Suprapubic skin (tissue), 4 donors: ENCODE results near the gene CADPS2. TPM values are rescaled to one million over a fixed set of nuclear protein-coding genes. Genes with fewer than 3 reads are reported as not detected.
"Not testable (repeated sequence)": the region's sequence is repeated elsewhere in the genome, so short reads cannot be mapped to it uniquely, and the experiment has no call there.

Experiments
- DNase-seq, 2 donors: peaks; one replicate each; pipeline ENCODE4 v3.0.0-alpha.2; 2019; ENCODE audit warnings: low spot score in 2 of 2
- H3K27ac ChIP-seq: fragments of 200-600 bp; sonication (generic); one replicate; pipeline ENCODE4 v1.5.1; 2019
- H3K27me3 ChIP-seq: fragments of 200-600 bp; sonication (generic); one replicate; pipeline ENCODE4 v1.5.1; 2019
- H3K36me3 ChIP-seq: fragments of 200-600 bp; sonication (generic); one replicate; pipeline ENCODE4 v1.5.1; 2019
- H3K4me1 ChIP-seq: fragments of 200-600 bp; sonication (generic); one replicate; pipeline ENCODE4 v1.5.1; 2019
- H3K4me3 ChIP-seq: fragments of 200-600 bp; sonication (generic); one replicate; pipeline ENCODE4 v1.5.1; 2019; ENCODE audit warnings: mild to moderate bottlenecking
- H3K9me3 ChIP-seq: fragments of 200-600 bp; sonication (generic); one replicate; pipeline ENCODE4 v1.5.1; 2019
- CTCF ChIP-seq, 2 donors: fragments of 200-600 bp in 1 of 2; fragments of 450-650 bp in 1 of 2; sonication (generic) in 1 of 2; IDR thresholded peaks; one replicate each; pipeline ENCODE4 v1.5.1; 2016 to 2019; ENCODE audit warnings: antibody characterized with exemption in 2 of 2, mild to moderate bottlenecking in 1 of 2, moderate library complexity in 1 of 2
- EP300 ChIP-seq: sonication (generic); formaldehyde crosslinking; IDR thresholded peaks from one replicate; pipeline ENCODE4 v1.6.1; 2017; ENCODE audit warnings: antibody characterized with exemption
- POLR2A ChIP-seq, 2 donors: fragments of 450-650 bp; IDR thresholded peaks; one replicate each; pipeline ENCODE4 v1.6.1; 2017; ENCODE audit warnings: antibody characterized with exemption in 2 of 2, mild to moderate bottlenecking in 2 of 2, moderate library complexity in 2 of 2
- POLR2AphosphoS5 ChIP-seq, 3 donors: sonication (generic); formaldehyde crosslinking; IDR thresholded peaks; one replicate each; pipeline ENCODE4 v1.6.1; 2017; ENCODE audit warnings: antibody characterized with exemption in 3 of 3
- WGBS: methylation state at CpG from one replicate; pipeline ENCODE4 v1.1.5; 2018; 5-methylcytosine and 5-hydroxymethylcytosine counted together
- total RNA-seq, 4 donors: library from RNA; depleted of rRNA; stranded (reverse); fragments of >200 nt; gene quantifications; one replicate each; pipeline ENCODE4 v1.1.0, GENCODE V29; 2016

The CADPS2 gene
- total RNA-seq, 4 donors from 2014 or later = 3.9 to 9.8 (median 8.1) TPM

GRCh38 chr7:122299624-122300210 lies 586.5 kb downstream of the CADPS2 start:
- TF ChIP-seq POLR2AphosphoS5 (IDR thresholded peaks at IDR 0.05) (no peak), POLR2A (IDR thresholded peaks at IDR 0.05) (no peak)
- WGBS = 13% methylated on average over 15 of the region's 32 CpGs
- no peak overlapping the region for H3K4me3 ChIP-seq
- H3K36me3 ChIP-seq = no peaks in the 10 kb centered on the region
- H3K9me3 ChIP-seq = no peaks in the 10 kb centered on the region
- peaks cover 33% of the 10 kb centered on the region for H3K4me1 ChIP-seq
- no peak for DNase-seq
- H3K27ac ChIP-seq = no peak overlapping the region
- H3K27me3 ChIP-seq = peaks cover 91% of the 10 kb centered on the region

GRCh38 chr7:122298618-122299017 lies 587.6 kb downstream of the CADPS2 start:
- TF ChIP-seq POLR2A (IDR thresholded peaks at IDR 0.05) (no peak), POLR2AphosphoS5 (IDR thresholded peaks at IDR 0.05) (no peak), CTCF (IDR thresholded peaks at IDR 0.05) (no peak), EP300 (no peak)
- Histone ChIP-seq H3K27ac (no peak overlapping the region), H3K4me1 (peaks cover 22% of the 10 kb centered on the region), H3K9me3 (no peaks in the 10 kb centered on the region), H3K4me3 (no peak overlapping the region), H3K36me3 (no peaks in the 10 kb centered on the region), H3K27me3 (peaks cover 81% of the 10 kb centered on the region)
- DNase-seq = no peak
- 54% methylated on average over 2 of the region's 2 CpGs for WGBS

GRCh38 chr7:122298131-122298530 lies 588.1 kb downstream of the CADPS2 start:
- Histone ChIP-seq H3K27ac (no peak overlapping the region), H3K27me3 (peaks cover 79% of the 10 kb centered on the region), H3K9me3 (no peaks in the 10 kb centered on the region), H3K4me1 (peaks cover 20% of the 10 kb centered on the region), H3K4me3 (no peak overlapping the region), H3K36me3 (no peaks in the 10 kb centered on the region)
- WGBS = 38% methylated on average over 2 of the region's 2 CpGs
- no peak for TF ChIP-seq POLR2AphosphoS5 (IDR thresholded peaks at IDR 0.05)
- no peak for TF ChIP-seq POLR2A (IDR thresholded peaks at IDR 0.05)
- no peak for TF ChIP-seq EP300
- TF ChIP-seq CTCF (IDR thresholded peaks at IDR 0.05) = no peak
- no peak for DNase-seq

GRCh38 chr7:122291189-122291588 lies 595.1 kb downstream of the CADPS2 start:
- Histone ChIP-seq H3K36me3 (no peaks in the 10 kb centered on the region), H3K4me1 (no peaks in the 10 kb centered on the region), H3K27me3 (peaks cover 23% of the 10 kb centered on the region), H3K27ac (no peak overlapping the region), H3K4me3 (no peak overlapping the region), H3K9me3 (peaks cover 6% of the 10 kb centered on the region)
- no peak for TF ChIP-seq CTCF (IDR thresholded peaks at IDR 0.05)
- no peak for TF ChIP-seq POLR2AphosphoS5 (IDR thresholded peaks at IDR 0.05)
- no peak for TF ChIP-seq EP300
- TF ChIP-seq POLR2A (IDR thresholded peaks at IDR 0.05) = no peak
- WGBS = 86% methylated on average over 2 of the region's 2 CpGs
- DNase-seq = no peak

GRCh38 chr7:122290476-122290875 lies 595.8 kb downstream of the CADPS2 start:
- Histone ChIP-seq H3K9me3 (peaks cover 6% of the 10 kb centered on the region), H3K4me3 (no peak overlapping the region), H3K36me3 (no peaks in the 10 kb centered on the region), H3K4me1 (no peaks in the 10 kb centered on the region), H3K27ac (no peak overlapping the region), H3K27me3 (peaks cover 21% of the 10 kb centered on the region)
- no peak for DNase-seq
- TF ChIP-seq EP300 (no peak), POLR2AphosphoS5 (IDR thresholded peaks at IDR 0.05) (no peak), POLR2A (IDR thresholded peaks at IDR 0.05) (no peak), CTCF (IDR thresholded peaks at IDR 0.05) (no peak)
- 60% methylated on average over 1 of the region's 1 CpG for WGBS

- H3K9me3 ChIP-seq = peaks cover 6% of the 10 kb centered on the region
- H3K27me3 ChIP-seq = peaks cover 14% of the 10 kb centered on the region
- H3K4me3 ChIP-seq = no peak overlapping the region
- TF ChIP-seq EP300 (no peak), CTCF (IDR thresholded peaks at IDR 0.05) (no peak), POLR2AphosphoS5 (IDR thresholded peaks at IDR 0.05) (no peak), POLR2A (IDR thresholded peaks at IDR 0.05) (no peak)
- DNase-seq = no peak
- 64% methylated on average over 1 of the region's 1 CpG for WGBS
- no peaks in the 10 kb centered on the region for H3K36me3 ChIP-seq
- H3K4me1 ChIP-seq = no peaks in the 10 kb centered on the region
- H3K27ac ChIP-seq = no peak overlapping the region
Observed at GRCh38 chr7:122289426-122289825, 596.8 kb downstream of the CADPS2 start.

- not testable (repeated sequence) for DNase-seq
- WGBS = 88% methylated on average over 17 of the region's 24 CpGs
Observed at GRCh38 chr7:122284608-122285007, 601.7 kb downstream of the CADPS2 start.

More at GRCh38 chr7:122284608-122285007, 601.7 kb downstream of the CADPS2 start:
- H3K36me3 ChIP-seq, H3K9me3 ChIP-seq, H3K4me1 ChIP-seq, H3K27me3 ChIP-seq, H3K27ac ChIP-seq, H3K4me3 ChIP-seq: not testable (repeated sequence)
